Panc1 (cell line): ENCODE results near the gene YLPM1. TPM values are rescaled to one million over a fixed set of nuclear protein-coding genes. Genes with fewer than 3 reads are reported as not detected.

ENCODE experiments used
- ATAC-seq: fragments of 200-7000 bp; cut with Tn5 transposase; 2 replicates; pipeline ENCODE4 v1.9.1; 2020; ENCODE audit warnings: mild to moderate bottlenecking, moderate library complexity
- BruUV-seq: library from RNA; stranded (reverse); fragments of 400-500 nt; replicated peaks from 2 replicates; lab custom pipeline; 2021; lab: Mats Ljungman, UMichigan
- CTCF ChIA-PET: fragments of 300-600 bp; sonication (Branson Sonifier 250); formaldehyde crosslinking; loops from one replicate; lab custom pipeline; 2022; ENCODE audit warnings: antibody characterized with exemption; lab: Charles Lee
- POLR2A ChIA-PET: fragments of 300-600 bp; sonication (Branson Sonifier 250); formaldehyde crosslinking; loops from one replicate; lab custom pipeline; 2022; ENCODE audit warnings: antibody characterized with exemption; lab: Charles Lee
- DNase-seq: peaks from one replicate; pipeline ENCODE4 v3.0.0-alpha.2; 2010; ENCODE audit warnings: low read depth, low spot score
- H3K27ac ChIP-seq: 2 replicates; pipeline ENCODE4 v1.5.1; 2011; ENCODE audit warnings: mild to moderate bottlenecking, low read length, inconsistent platforms
- H3K27me3 ChIP-seq: fragments of 200-500 bp; sonication (Bioruptor generic); 2 replicates; pipeline ENCODE4 v1.6.0; 2014; ENCODE audit warnings: low read length, inconsistent platforms; ENCODE audit not compliant: control insufficient read depth, insufficient read depth
- H3K36me3 ChIP-seq: fragments of 200-500 bp; sonication (Bioruptor generic); 2 replicates; pipeline ENCODE4 v1.5.1; 2014; ENCODE audit warnings: inconsistent platforms, mild to moderate bottlenecking, low read length, moderate library complexity; ENCODE audit not compliant: control insufficient read depth, insufficient read depth
- H3K4me1 ChIP-seq: 2 replicates; pipeline ENCODE4 v1.5.1; 2011; ENCODE audit warnings: inconsistent platforms, mild to moderate bottlenecking, low read length, moderate library complexity; ENCODE audit not compliant: control insufficient read depth, insufficient read depth
- H3K4me3 ChIP-seq, 2 experiments: 2 replicates each; pipeline ENCODE4 v1.5.1; 2011 to 2012; ENCODE audit warnings: low read depth in 2 of 2, low read length in 2 of 2, mild to moderate bottlenecking in 2 of 2, inconsistent platforms in 1 of 2, moderate library complexity in 1 of 2
- H3K9me3 ChIP-seq: fragments of 200-500 bp; sonication (Bioruptor generic); 2 replicates; pipeline ENCODE4 v1.5.1; 2014; ENCODE audit warnings: low read depth, mild to moderate bottlenecking, inconsistent platforms, low read length, moderate library complexity; ENCODE audit not compliant: control insufficient read depth, insufficient read depth
- CTCF ChIP-seq: fragments of 450-650 bp; IDR thresholded peaks from 2 replicates; pipeline ENCODE4 v1.5.1; 2017; ENCODE audit warnings: mild to moderate bottlenecking
- POLR2AphosphoS5 ChIP-seq: IDR thresholded peaks from 2 replicates; pipeline ENCODE4 v1.6.1; 2012; ENCODE audit warnings: mild to moderate bottlenecking, low read depth, low read length, moderate library complexity
- REST ChIP-seq, 2 experiments: IDR thresholded peaks; 2 replicates each; pipeline ENCODE4 v1.6.1; 2011 to 2012; ENCODE audit warnings: low read depth in 2 of 2, control low read depth in 1 of 2, low read length in 1 of 2, mild to moderate bottlenecking in 1 of 2, moderate library complexity in 1 of 2; ENCODE audit not compliant: insufficient read depth in 1 of 2
- SIN3A ChIP-seq: IDR thresholded peaks from 2 replicates; pipeline ENCODE4 v1.6.1; 2012; ENCODE audit warnings: low read depth, mild to moderate bottlenecking, low read length, moderate library complexity, borderline replicate concordance; ENCODE audit not compliant: insufficient read depth
- TCF7L2 ChIP-seq: IDR thresholded peaks from 2 replicates; pipeline ENCODE4 v1.6.1; 2011; ENCODE audit warnings: mild to moderate bottlenecking, low read depth, low read length, inconsistent platforms
- in situ Hi-C: cut with HindIII; loops from 2 replicates; pipeline ENCODE4 v1.10.0; 2016; ENCODE audit warnings: low sequenced_read_pairs, low pct_unique_long_range_greater_than_20kb
- intact Hi-C: fragments of 100-400 bp; cut with micrococcal nuclease; formaldehyde crosslinking; loops from one replicate; pipeline ENCODE4 v1.10.0; 2022; ENCODE audit not compliant: unreplicated experiment
- total RNA-seq: library from RNA; stranded (reverse); gene quantifications from one replicate; pipeline ENCODE4 v1.2.1, GENCODE V29; 2021; ENCODE audit not compliant: unreplicated experiment

YLPM1 gene
- total RNA-seq, 1 experiment from 2014 or later: 38.9 TPM

GRCh38 chr14:74723134-74723533, 40.0 kb upstream of the YLPM1 start:
- no peak overlapping the region for H3K4me3 ChIP-seq
- no peaks in the 10 kb centered on the region for H3K9me3 ChIP-seq
- DNase-seq (no peak), ATAC-seq (no peak)
- H3K4me1 ChIP-seq: no peaks in the 10 kb centered on the region
- in situ Hi-C loops: no loop called here
- no TSS peak for BruUV-seq
- ChIA-PET POLR2A (no interaction called here), CTCF (no interaction called here)
- TF ChIP-seq REST (IDR thresholded peaks at IDR 0.05; ENCODE audit: insufficient read depth in 1 of 2, low read depth in 2 of 2, low read length in 1 of 2) (no peak), CTCF (no peak)
- no peaks in the 10 kb centered on the region for H3K27me3 ChIP-seq
- no peak overlapping the region for H3K27ac ChIP-seq
- H3K36me3 ChIP-seq: peaks cover 4% of the 10 kb centered on the region
- intact Hi-C loops: no loop called here

GRCh38 chr14:74732387-74732786, 30.7 kb upstream of the YLPM1 start:
- POLR2A ChIA-PET: no interaction called here
- no peaks in the 10 kb centered on the region for H3K4me1 ChIP-seq
- no peaks in the 10 kb centered on the region for H3K9me3 ChIP-seq
- H3K27me3 ChIP-seq: no peaks in the 10 kb centered on the region
- no peak overlapping the region for H3K4me3 ChIP-seq
- in situ Hi-C loops: no loop called here
- BruUV-seq: no TSS peak
- intact Hi-C loops: no loop called here
- DNase-seq (no peak), ATAC-seq (no peak)
- H3K36me3 ChIP-seq: peaks cover 13% of the 10 kb centered on the region; the same call in 1 of the 2 replicates
- no peak for TF ChIP-seq TCF7L2
- no peak for TF ChIP-seq SIN3A
- TF ChIP-seq POLR2AphosphoS5: no peak
- no peak overlapping the region for H3K27ac ChIP-seq
- CTCF ChIA-PET: no interaction called here

- ATAC-seq (no peak), DNase-seq (no peak)
- no peaks in the 10 kb centered on the region for H3K27me3 ChIP-seq
- peaks cover 13% of the 10 kb centered on the region; the same call in 1 of the 2 replicates for H3K36me3 ChIP-seq
- no peaks in the 10 kb centered on the region for H3K9me3 ChIP-seq
- in situ Hi-C loops: no loop called here
- no TSS peak for BruUV-seq
- H3K4me3 ChIP-seq: no peak overlapping the region
- no peak for TF ChIP-seq SIN3A
- TF ChIP-seq CTCF: no peak
- TF ChIP-seq POLR2AphosphoS5: no peak
- no peak for TF ChIP-seq REST (IDR thresholded peaks at IDR 0.05; ENCODE audit: insufficient read depth in 1 of 2, low read depth in 2 of 2, low read length in 1 of 2)
- TF ChIP-seq TCF7L2: no peak
- ChIA-PET CTCF (no interaction called here), POLR2A (no interaction called here)
- intact Hi-C loops: no loop called here
- H3K27ac ChIP-seq: no peak overlapping the region
- H3K4me1 ChIP-seq: no peaks in the 10 kb centered on the region
Observed at GRCh38 chr14:74733221-74733620, 29.9 kb upstream of the YLPM1 start.
